Rectal smooth muscle tissue (tissue), 1 donor: ENCODE data around the gene ELL.

ENCODE experiments used
- H3K27ac ChIP-seq: one replicate; pipeline ENCODE4 v1.7.0; 2013; ENCODE audit warnings: low read depth, low read length, inconsistent platforms
- H3K27me3 ChIP-seq: one replicate; pipeline ENCODE4 v1.7.0; 2013; ENCODE audit warnings: low read length; ENCODE audit not compliant: control insufficient read depth, insufficient read depth
- H3K36me3 ChIP-seq: one replicate; pipeline ENCODE4 v1.7.0; 2013; ENCODE audit warnings: low read length; ENCODE audit not compliant: control insufficient read depth, insufficient read depth
- H3K4me1 ChIP-seq: one replicate; pipeline ENCODE4 v1.7.0; 2013; ENCODE audit warnings: low read length; ENCODE audit not compliant: control insufficient read depth, insufficient read depth
- H3K4me3 ChIP-seq: one replicate; pipeline ENCODE4 v1.7.0; 2013; ENCODE audit warnings: low read length
- H3K9ac ChIP-seq: one replicate; pipeline ENCODE4 v1.7.0; 2013; ENCODE audit warnings: low read length

ELL gene

DNA sequence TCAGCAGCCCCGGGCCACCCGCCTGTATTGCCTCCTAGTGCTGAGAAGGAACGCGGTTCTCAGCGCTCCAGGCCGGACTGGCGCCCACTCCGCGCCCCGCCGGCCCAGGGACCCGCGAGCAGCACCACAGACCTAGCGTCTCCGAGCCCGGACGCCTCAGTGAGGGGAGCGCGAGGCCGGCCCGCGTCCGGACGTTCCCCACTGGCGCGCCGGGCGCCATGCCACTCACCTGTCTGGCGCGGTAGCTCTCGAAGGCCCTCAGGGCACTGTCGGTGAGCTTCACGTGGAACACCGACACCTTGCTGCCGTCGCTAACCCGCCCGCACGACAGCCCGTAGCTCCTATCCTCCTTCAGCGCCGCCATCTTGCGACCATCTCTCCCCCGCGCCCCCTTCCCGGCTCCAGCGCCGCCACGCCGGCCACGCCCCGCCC lies at the start of gene ELL:
Gene ELL (minus strand): TSS at position 379 of the 432 bp plus-strand sequence. CDS start 15 bp downstream, at position 364.
- Histone ChIP-seq H3K4me1 (peaks cover 3% of the 10 kb centered on the region), H3K9ac (peak within 1 kb of the TSS; percentile 100), H3K27me3 (no peaks in the 10 kb centered on the region), H3K36me3 (no peaks in the 10 kb centered on the region), H3K4me3 (peak within 1 kb of the TSS; percentile 99), H3K27ac (peak within 1 kb of the TSS; percentile 98)

DNA sequence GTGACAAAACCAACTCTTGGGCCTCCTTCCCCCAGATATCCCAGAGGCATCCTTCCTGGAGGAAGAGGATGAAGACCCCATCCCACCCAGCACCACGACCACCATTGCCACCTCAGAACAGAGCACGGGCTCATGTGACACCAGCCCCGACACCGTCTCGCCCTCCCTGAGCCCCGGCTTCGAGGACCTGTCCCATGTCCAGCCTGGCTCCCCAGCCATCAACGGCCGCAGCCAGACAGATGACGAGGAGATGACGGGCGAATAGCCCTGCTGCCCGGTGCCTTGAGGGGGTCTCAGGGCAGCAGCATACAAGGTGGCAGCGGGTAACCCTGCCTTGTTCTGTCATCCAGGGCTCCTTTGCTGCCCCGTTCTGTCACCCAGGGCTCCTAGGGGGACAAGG lies 46.5 kb upstream of the ELL start:
- Histone ChIP-seq H3K27me3 (no peaks in the 10 kb centered on the region), H3K36me3 (peaks cover 24% of the 10 kb centered on the region), H3K27ac (no peak overlapping the region), H3K4me1 (peaks cover 10% of the 10 kb centered on the region), H3K4me3 (no peak overlapping the region), H3K9ac (no peak overlapping the region)

DNA sequence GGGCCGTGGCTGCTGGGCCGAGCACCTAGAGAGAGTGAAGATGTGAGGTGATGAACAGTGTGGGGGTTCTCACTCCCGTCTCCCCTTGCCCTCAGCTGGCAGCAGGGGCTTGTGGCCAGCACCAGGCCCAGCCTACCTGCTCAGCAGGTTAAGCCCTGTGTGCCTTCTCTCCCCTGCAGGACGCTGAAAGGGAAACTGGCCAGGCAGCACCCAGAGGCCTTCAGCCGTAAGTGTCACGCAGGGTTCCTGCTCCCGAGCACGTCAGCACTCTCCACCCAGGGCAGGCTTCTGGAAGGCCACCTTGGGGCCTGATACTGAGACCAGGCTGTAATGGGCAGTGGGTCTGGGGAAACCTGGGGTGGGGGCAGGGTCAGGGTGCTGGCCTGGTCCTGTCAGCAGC lies 45.1 kb upstream of the ELL start:
- Histone ChIP-seq H3K4me3 (no peak overlapping the region), H3K9ac (no peak overlapping the region), H3K4me1 (no peaks in the 10 kb centered on the region), H3K36me3 (peaks cover 24% of the 10 kb centered on the region), H3K27me3 (no peaks in the 10 kb centered on the region), H3K27ac (no peak overlapping the region)

DNA sequence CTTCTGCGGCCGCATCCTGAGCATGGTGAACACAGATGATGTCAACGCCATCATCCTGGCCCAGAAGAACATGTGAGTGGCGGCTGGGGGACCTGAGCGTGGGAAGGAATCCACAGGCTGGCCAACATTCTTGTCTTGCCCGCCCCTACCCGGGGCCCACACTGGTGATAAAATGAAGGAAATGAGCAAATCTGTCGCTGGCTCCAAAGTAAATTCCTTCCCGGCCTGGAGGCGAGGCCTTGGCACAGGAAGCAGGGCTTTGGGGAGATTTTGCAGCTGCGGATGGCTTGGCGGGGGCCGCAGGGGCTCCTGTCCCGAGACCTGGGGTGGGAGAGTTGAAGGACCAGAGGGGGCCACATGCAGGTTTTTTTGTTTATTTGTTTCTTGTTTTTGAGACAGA lies 40.2 kb upstream of the ELL start:
- H3K36me3 ChIP-seq = peaks cover 12% of the 10 kb centered on the region
- H3K4me1 ChIP-seq = peaks cover 4% of the 10 kb centered on the region
- no peaks in the 10 kb centered on the region for H3K27me3 ChIP-seq
- no peak overlapping the region for H3K4me3 ChIP-seq
- no peak overlapping the region for H3K27ac ChIP-seq
- H3K9ac ChIP-seq = no peak overlapping the region

DNA sequence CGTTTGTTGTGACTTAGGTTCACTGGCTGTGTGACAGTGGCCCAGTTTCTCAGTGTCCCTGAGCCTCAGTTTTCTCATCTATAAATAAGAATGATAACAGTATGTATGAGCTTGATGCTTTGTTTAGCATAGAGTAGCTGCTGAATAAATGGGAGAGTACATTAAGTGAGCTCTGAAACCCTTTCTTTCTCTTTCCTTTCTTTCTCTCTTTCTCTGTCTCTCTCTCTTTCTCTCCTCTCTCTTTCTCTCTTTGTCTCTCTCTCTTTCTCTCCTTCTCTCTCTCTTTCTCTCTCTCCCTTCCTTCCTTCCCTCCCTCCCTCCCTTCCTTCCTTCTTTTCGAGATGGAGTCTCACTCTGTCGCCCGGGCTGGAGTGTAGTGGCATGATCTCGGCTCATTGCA lies 37.8 kb upstream of the ELL start:
- Histone ChIP-seq H3K4me3 (no peak overlapping the region), H3K27me3 (no peaks in the 10 kb centered on the region), H3K36me3 (peaks cover 6% of the 10 kb centered on the region), H3K9ac (no peak overlapping the region), H3K27ac (no peak overlapping the region), H3K4me1 (peaks cover 4% of the 10 kb centered on the region)

DNA sequence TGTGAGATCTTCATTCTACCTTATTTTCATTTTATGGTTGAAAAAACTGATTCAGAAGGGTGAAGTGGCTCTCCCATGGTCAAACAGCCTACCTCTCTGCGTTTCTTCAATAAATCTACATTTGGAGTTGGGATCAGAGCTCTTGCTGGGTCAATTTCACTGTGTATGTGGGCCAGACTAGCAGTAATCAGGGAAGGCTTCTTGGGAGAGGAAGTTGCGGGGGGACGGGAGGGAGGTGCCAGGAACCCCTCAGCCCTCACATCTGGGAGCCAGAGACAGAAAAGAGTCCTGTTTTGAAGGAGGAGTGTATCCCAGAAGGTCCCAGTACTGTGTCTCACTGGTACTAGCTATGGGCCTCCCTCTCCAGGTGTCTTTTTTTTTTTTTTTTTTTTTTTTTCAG lies 36.7 kb upstream of the ELL start:
- Histone ChIP-seq H3K36me3 (no peaks in the 10 kb centered on the region), H3K27me3 (no peaks in the 10 kb centered on the region), H3K4me1 (peaks cover 4% of the 10 kb centered on the region), H3K9ac (no peak overlapping the region), H3K4me3 (peak overlapping the region; percentile 97), H3K27ac (peak overlapping the region; percentile 91)

DNA sequence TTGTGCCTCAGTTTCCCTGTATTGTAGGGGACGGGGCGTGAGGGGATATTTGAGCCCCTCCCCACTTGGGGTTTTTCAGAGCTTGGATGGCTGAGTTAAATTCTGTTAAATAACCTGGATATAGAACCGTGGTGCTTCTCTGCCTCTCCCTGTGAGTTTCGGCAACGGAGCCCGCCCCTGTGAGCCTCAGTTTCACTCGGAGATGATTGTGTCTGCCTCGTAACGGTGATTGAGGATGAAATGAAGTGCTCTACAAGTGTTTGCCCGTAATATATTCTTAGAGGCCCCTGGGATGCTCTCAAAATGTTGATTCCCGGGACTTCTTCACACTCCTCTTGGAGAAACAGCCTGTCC lies 36.3 kb upstream of the ELL start:
- H3K4me3 ChIP-seq = peak overlapping the region; percentile 97
- H3K4me1 ChIP-seq = peaks cover 4% of the 10 kb centered on the region
- H3K9ac ChIP-seq = peak overlapping the region; percentile 33
- H3K27ac ChIP-seq = peak overlapping the region; percentile 91
- no peaks in the 10 kb centered on the region for H3K27me3 ChIP-seq
- H3K36me3 ChIP-seq = no peaks in the 10 kb centered on the region

DNA sequence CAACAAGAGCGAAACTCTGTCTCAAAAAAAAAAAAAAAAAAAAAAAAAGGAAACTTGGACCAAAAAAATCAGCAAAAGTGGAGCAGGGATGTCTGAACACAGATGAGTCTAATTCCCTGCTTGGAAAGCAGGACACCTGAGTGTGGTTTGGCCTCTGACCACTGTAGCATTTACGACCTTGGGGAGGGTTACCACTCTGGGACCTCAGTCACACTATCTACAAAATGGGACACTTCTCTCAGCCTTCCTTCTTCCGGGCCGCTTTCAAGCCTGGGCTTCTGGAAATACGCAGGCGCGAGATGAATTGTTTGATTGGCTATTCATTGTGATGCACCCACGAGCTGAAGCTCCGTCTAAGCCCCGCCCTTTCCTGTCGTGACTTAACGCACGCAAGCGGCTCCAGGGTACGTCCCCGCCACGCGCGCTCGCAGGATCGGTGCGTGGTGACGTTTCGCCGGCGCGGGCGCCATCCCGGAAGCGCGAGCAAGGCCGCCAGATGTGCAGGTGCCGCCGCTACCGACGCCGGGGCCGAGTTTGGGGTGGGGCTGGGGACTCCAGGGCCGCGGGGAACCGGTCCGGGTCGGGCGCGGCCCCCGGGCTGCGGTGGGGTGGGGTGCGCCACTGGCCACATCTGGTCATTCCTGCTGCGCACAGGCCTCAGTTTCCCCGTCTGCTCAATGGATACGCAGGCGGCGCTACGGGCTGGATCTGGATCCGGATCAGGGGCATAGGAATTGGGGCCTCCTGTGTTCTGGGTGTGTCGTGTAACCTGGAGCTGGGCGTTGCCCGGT lies 35.7 kb upstream of the ELL start, which contains the start of gene KXD1:
Gene KXD1 (plus strand): TSS at position 460 of the 791 bp plus-strand sequence. CDS start 4,187 bp downstream, outside the sequence.
- Histone ChIP-seq H3K4me1 (peaks cover 4% of the 10 kb centered on the region), H3K36me3 (no peaks in the 10 kb centered on the region), H3K9ac (peak within 1 kb of the TSS; percentile 33), H3K27ac (peak within 1 kb of the TSS; percentile 91), H3K4me3 (peak within 1 kb of the TSS; percentile 97), H3K27me3 (no peaks in the 10 kb centered on the region)

DNA sequence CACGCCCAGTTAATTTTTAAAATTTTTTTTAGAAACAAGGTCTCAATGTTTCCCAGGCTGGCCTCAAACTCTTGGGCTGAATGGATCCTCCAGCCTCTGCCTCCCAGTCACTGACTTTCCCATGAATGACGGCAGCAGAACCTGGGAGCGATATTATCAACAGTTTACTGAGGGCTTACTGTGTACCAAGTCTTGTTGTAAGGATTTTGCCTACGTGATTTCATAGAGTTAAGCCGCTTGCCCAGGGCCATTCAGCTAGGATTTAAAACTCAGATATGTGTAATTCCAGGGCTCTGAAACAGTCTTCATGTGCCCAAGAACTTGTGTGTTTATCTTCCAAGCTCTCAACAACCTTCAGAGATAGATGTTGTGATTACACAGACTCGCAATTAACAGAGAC lies 29.8 kb upstream of the ELL start:
- no peaks in the 10 kb centered on the region for H3K36me3 ChIP-seq
- no peak overlapping the region for H3K27ac ChIP-seq
- no peak overlapping the region for H3K4me3 ChIP-seq
- H3K4me1 ChIP-seq = no peaks in the 10 kb centered on the region
- H3K27me3 ChIP-seq = no peaks in the 10 kb centered on the region
- H3K9ac ChIP-seq = no peak overlapping the region

DNA sequence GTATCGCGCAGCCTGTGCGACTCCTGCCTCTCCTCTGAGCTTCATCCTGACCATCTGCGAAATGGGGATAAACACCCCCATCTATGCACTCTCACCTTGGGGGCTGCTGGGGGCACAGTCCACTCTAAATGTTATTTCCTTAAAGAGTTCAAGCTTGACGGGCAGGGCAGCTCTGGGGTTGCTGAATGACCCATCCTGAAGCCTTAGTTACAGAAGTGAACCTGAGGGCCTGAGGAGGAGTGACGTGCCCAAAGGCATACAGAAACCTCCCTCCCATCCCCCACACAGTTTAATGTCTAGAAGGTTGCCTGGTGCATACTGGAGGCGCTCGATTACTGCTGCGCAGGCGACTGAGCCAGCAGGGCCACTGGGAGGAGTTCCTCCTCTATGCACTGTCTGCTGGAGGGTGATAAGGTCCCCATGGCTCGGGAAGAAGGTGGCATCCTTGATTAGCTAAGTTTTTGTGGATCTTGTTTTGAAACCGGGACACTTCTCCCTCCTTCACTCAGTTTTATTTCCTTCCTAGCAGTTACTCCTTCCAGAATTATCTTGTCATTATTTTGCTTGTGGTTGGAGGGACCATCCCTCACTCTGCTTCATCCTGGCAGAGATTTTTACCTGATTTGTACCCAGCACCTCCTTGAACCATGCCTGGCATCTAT lies 22.1 kb upstream of the ELL start:
- Histone ChIP-seq H3K36me3 (peaks cover 2% of the 10 kb centered on the region), H3K27ac (no peak overlapping the region), H3K4me3 (peak overlapping the region; percentile 59), H3K4me1 (peaks cover 2% of the 10 kb centered on the region), H3K9ac (no peak overlapping the region), H3K27me3 (no peaks in the 10 kb centered on the region)

DNA sequence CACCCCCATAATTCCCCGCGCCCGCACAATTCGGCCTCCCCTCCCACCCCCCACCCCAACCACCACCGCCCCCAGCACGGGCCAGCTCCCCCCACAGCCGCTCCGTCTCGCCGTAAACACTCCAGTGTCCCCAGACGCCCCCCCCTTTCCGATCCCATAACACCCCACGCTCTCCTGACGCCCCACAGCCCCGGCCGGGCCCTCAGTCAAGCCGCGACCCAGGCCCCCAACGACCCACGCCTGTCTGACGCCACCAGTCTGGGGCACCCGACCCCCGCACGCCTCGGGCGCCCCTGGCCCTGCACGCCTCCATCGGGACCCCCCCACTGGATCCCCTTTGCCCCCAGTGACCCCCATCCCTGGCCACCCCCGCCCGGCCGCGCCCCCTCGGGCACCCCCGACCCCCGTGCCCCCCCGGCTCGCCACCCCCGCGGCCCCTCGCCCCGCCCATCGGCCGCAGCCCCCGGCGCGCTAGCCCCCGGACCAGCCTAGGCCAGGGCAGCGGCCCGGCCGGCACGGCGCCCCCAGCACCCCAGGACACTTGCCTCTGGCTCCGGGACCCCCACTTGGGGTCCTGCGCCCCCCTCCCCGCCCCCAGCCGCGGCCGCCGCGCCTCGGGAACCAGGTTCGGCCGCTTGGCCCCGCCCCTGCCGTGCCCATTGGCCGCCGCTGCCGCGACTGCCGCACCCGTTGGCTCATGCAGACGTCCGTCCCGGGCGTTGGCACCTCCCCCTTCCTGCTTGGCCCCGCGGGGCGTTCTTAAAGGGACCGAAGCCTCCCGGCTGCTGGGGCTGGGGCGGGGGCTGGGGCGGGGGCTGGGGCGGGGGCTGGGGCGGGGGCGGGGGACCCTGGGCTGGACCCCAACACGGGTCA lies 21.3 kb upstream of the ELL start, which contains the start of gene FKBP8:
Gene FKBP8 (minus strand): TSS at position 633 of the 873 bp plus-strand sequence. CDS start 1,603 bp downstream, outside the sequence.
- Histone ChIP-seq H3K27me3 (no peaks in the 10 kb centered on the region), H3K9ac (peak within 1 kb of the TSS; percentile 80), H3K36me3 (peaks cover 2% of the 10 kb centered on the region), H3K27ac (peak within 1 kb of the TSS; percentile 72), H3K4me3 (peak within 1 kb of the TSS; percentile 59), H3K4me1 (peaks cover 2% of the 10 kb centered on the region)
